Measurements from ENCODE around the gene INTS6.
"Not testable (repeated sequence)": the region's sequence is repeated elsewhere in the genome, so short reads cannot be mapped to it uniquely, and the experiment has no call there.

The INTS6 gene

GRCh38 chr13:51440381-51440780 is 12.5 kb downstream of the INTS6 start:
- no peak for DNase-seq
- H3K4me3 Mint-ChIP-seq, result no peak overlapping the region

GRCh38 chr13:51437550-51438127 is 15.2 kb downstream of the INTS6 start:
- Mint-ChIP-seq H3K27ac (no peak overlapping the region), H3K36me3 (ENCODE audit: low read depth) (peaks cover 19% of the 10 kb centered on the region), H3K4me1 (peaks cover 6% of the 10 kb centered on the region), H3K9me3 (no peaks in the 10 kb centered on the region), H3K4me3 (no peak overlapping the region), H3K27me3 (no peaks in the 10 kb centered on the region)
- DNase-seq (no peak), ATAC-seq (no peak)

More at GRCh38 chr13:51440381-51440780, 12.5 kb downstream of the INTS6 start:
- Mint-ChIP-seq H3K36me3 (ENCODE audit: low read depth) (peaks cover 16% of the 10 kb centered on the region), H3K4me1 (peaks cover 6% of the 10 kb centered on the region), H3K27ac (no peak overlapping the region), H3K27me3 (no peaks in the 10 kb centered on the region), H3K9me3 (no peaks in the 10 kb centered on the region)
- no peak for ATAC-seq

GRCh38 chr13:51435002-51435578 is 17.7 kb downstream of the INTS6 start:
- peaks cover 6% of the 10 kb centered on the region for H3K4me1 Mint-ChIP-seq
- no peaks in the 10 kb centered on the region for H3K9me3 Mint-ChIP-seq
- ATAC-seq, result no peak
- DNase-seq, result no peak
- no peak overlapping the region for H3K27ac Mint-ChIP-seq
- no peak overlapping the region for H3K4me3 Mint-ChIP-seq
- no peaks in the 10 kb centered on the region for H3K27me3 Mint-ChIP-seq
- peaks cover 22% of the 10 kb centered on the region for H3K36me3 Mint-ChIP-seq (ENCODE audit: low read depth)

GRCh38 chr13:51432576-51432975 is 20.3 kb downstream of the INTS6 start:
- H3K4me1 Mint-ChIP-seq, result peaks cover 11% of the 10 kb centered on the region
- ATAC-seq, result no peak
- no peaks in the 10 kb centered on the region for H3K27me3 Mint-ChIP-seq
- H3K36me3 Mint-ChIP-seq (ENCODE audit: low read depth), result peaks cover 32% of the 10 kb centered on the region
- no peaks in the 10 kb centered on the region for H3K9me3 Mint-ChIP-seq
- DNase-seq, result no peak
- H3K4me3 Mint-ChIP-seq, result no peak overlapping the region
- H3K27ac Mint-ChIP-seq, result no peak overlapping the region

- H3K9me3 Mint-ChIP-seq, result no peaks in the 10 kb centered on the region
- peaks cover 56% of the 10 kb centered on the region for H3K4me1 Mint-ChIP-seq
- no peak overlapping the region for H3K4me3 Mint-ChIP-seq
- DNase-seq (no peak), ATAC-seq (no peak)
- H3K27ac Mint-ChIP-seq, result no peak overlapping the region
- H3K27me3 Mint-ChIP-seq, result no peaks in the 10 kb centered on the region
- peaks cover 47% of the 10 kb centered on the region for H3K36me3 Mint-ChIP-seq (ENCODE audit: low read depth)
Observed at GRCh38 chr13:51426982-51427381, 25.9 kb downstream of the INTS6 start.

GRCh38 chr13:51425410-51426042 is 27.3 kb downstream of the INTS6 start:
- DNase-seq (no peak), ATAC-seq (no peak)
- Mint-ChIP-seq H3K36me3 (ENCODE audit: low read depth) (peaks cover 53% of the 10 kb centered on the region), H3K4me1 (peaks cover 69% of the 10 kb centered on the region), H3K4me3 (no peak overlapping the region), H3K9me3 (no peaks in the 10 kb centered on the region), H3K27me3 (no peaks in the 10 kb centered on the region), H3K27ac (no peak overlapping the region)

- H3K4me1 Mint-ChIP-seq, result peaks cover 81% of the 10 kb centered on the region
- H3K36me3 Mint-ChIP-seq (ENCODE audit: low read depth), result peaks cover 55% of the 10 kb centered on the region
Observed at GRCh38 chr13:51423766-51424165, 29.1 kb downstream of the INTS6 start.

GRCh38 chr13:51422484-51422883 is 30.4 kb downstream of the INTS6 start:
- Mint-ChIP-seq H3K4me1 (peaks cover 82% of the 10 kb centered on the region), H3K36me3 (ENCODE audit: low read depth) (peaks cover 57% of the 10 kb centered on the region), H3K27ac (peak overlapping the region; percentile 37), H3K4me3 (peak overlapping the region; percentile 4), H3K9me3 (no peaks in the 10 kb centered on the region), H3K27me3 (no peaks in the 10 kb centered on the region)
- DNase-seq, result no peak
- no peak for ATAC-seq

More at GRCh38 chr13:51423766-51424165, 29.1 kb downstream of the INTS6 start:
- Mint-ChIP-seq H3K27me3 (no peaks in the 10 kb centered on the region), H3K9me3 (no peaks in the 10 kb centered on the region), H3K27ac (no peak overlapping the region), H3K4me3 (no peak overlapping the region)
- DNase-seq, result no peak
- ATAC-seq, result no peak

- H3K9me3 Mint-ChIP-seq, result peaks cover 2% of the 10 kb centered on the region
- no peak for DNase-seq
- peak overlapping the region; percentile 12 for H3K4me3 Mint-ChIP-seq
- peak; percentile 65 for ATAC-seq
- peaks cover 81% of the 10 kb centered on the region for H3K4me1 Mint-ChIP-seq
- peaks cover 59% of the 10 kb centered on the region for H3K36me3 Mint-ChIP-seq (ENCODE audit: low read depth)
- peak overlapping the region; percentile 73 for H3K27ac Mint-ChIP-seq
- no peaks in the 10 kb centered on the region for H3K27me3 Mint-ChIP-seq
Observed at GRCh38 chr13:51420681-51421490, 31.9 kb downstream of the INTS6 start.

DNA sequence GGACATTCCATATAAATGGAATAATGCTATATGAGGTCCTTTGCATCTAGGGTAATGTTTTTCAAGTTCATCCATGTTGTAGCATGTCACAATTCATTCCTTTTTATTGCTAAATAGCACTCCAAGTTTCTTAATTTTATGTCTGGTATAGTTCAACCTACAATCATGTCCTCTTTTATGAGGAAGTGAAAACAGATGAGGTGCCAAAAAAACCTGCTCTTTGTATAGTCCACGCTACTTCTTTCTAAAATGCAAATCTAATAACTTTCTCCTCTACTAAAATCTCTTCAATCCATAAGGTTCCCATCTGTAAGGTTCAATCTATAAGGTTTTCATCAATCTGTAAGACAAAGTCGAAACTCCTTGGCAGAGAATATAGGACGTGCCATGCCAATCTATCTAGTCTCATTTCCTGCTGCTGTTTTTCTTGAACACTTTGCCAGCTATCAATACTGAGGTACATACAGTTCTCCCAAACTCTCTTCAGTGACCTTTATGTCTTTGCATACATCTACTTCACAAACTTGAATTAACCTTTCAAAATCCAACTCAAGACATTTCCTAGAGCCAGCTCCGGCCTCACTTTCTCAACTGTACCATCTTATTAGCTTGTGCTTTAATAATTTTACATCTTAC is 33.7 kb downstream of the INTS6 start:
- DNase-seq (no peak), ATAC-seq (no peak)
- H3K4me1 Mint-ChIP-seq, result peaks cover 81% of the 10 kb centered on the region
- no peak overlapping the region for H3K4me3 Mint-ChIP-seq
- peaks cover 8% of the 10 kb centered on the region for H3K9me3 Mint-ChIP-seq
- H3K27ac Mint-ChIP-seq, result peak overlapping the region; percentile 4
- peaks cover 67% of the 10 kb centered on the region for H3K36me3 Mint-ChIP-seq (ENCODE audit: low read depth)
- H3K27me3 Mint-ChIP-seq, result no peaks in the 10 kb centered on the region

GRCh38 chr13:51417716-51418115 is 35.1 kb downstream of the INTS6 start:
- Mint-ChIP-seq H3K9me3 (peaks cover 8% of the 10 kb centered on the region), H3K27me3 (no peaks in the 10 kb centered on the region), H3K27ac (no peak overlapping the region), H3K4me1 (peaks cover 76% of the 10 kb centered on the region), H3K36me3 (ENCODE audit: low read depth) (peaks cover 70% of the 10 kb centered on the region), H3K4me3 (no peak overlapping the region)
- ATAC-seq (no peak), DNase-seq (no peak)

DNA sequence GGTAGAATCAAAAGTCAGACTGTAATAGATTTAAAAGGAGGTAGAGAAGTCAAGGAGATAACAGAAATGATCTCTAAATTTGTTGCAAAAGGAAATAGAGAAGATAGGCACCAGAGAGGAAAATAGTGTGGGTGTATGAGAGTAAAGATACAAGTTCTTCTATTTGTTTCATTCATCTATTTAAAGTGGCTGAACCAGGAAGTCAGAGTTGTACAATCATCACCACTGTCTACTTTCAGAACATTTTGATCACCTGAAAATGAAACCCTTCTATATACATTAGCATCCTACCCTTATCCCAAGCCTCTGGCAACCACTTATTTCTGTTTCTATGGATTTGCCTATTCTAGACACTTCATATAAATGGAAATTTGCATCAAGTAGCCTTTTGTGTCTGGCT is 36.7 kb downstream of the INTS6 start:
- Mint-ChIP-seq H3K4me3 (peak overlapping the region; percentile 1), H3K27me3 (no peaks in the 10 kb centered on the region), H3K36me3 (ENCODE audit: low read depth) (peaks cover 64% of the 10 kb centered on the region), H3K9me3 (peaks cover 8% of the 10 kb centered on the region), H3K4me1 (peaks cover 60% of the 10 kb centered on the region), H3K27ac (peak overlapping the region; percentile 77)
- no peak for DNase-seq
- peak; percentile 87 for ATAC-seq

DNA sequence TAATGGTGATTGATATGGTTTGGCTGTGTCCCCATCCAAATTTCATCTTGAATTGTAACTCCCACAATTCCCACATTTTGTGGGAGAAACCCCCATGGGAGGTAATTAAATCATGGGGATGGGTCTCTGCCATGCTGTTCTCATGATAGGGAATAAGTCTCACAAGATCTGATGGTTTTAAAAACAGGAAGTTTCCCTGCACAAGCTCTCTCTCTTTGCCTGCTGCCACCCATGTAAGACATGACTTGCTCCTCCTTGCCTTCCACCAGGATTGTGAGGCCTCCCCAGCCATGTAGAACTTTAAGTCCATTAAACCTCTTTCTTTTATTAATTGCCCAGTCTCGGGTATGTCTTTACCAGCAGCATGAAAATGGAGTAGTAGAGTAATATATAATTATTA is 37.5 kb downstream of the INTS6 start:
- Mint-ChIP-seq H3K4me1 (peaks cover 55% of the 10 kb centered on the region), H3K36me3 (ENCODE audit: low read depth) (peaks cover 63% of the 10 kb centered on the region), H3K27ac (peak overlapping the region; percentile 77)
- not testable (repeated sequence) for H3K27me3 Mint-ChIP-seq, H3K9me3 Mint-ChIP-seq, ATAC-seq, H3K4me3 Mint-ChIP-seq, DNase-seq

DNA sequence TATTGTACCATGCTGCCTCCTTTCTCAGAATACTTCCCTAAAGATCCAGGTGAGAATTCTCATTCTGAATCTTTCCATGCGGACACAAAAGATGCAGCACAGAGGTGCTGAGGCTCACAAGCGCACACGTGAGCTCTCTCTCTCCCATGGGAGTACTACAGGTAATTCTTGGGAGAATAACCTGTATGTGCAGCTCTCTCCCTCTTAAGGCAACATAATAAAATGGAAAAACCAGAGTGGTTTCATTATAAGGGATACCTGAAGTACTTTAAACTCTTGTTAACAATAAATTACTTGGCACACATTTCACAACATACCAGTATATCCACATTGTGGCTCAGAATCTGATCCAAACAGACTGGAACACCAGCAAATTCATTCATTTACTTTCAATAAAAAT is 40.4 kb downstream of the INTS6 start:
- ATAC-seq (no peak), DNase-seq (no peak)
- Mint-ChIP-seq H3K27me3 (no peaks in the 10 kb centered on the region), H3K9me3 (peaks cover 8% of the 10 kb centered on the region), H3K4me1 (peaks cover 41% of the 10 kb centered on the region), H3K36me3 (ENCODE audit: low read depth) (peaks cover 45% of the 10 kb centered on the region), H3K27ac (no peak overlapping the region), H3K4me3 (no peak overlapping the region)
